ENCODE data around the gene MEGF10.

DNA sequence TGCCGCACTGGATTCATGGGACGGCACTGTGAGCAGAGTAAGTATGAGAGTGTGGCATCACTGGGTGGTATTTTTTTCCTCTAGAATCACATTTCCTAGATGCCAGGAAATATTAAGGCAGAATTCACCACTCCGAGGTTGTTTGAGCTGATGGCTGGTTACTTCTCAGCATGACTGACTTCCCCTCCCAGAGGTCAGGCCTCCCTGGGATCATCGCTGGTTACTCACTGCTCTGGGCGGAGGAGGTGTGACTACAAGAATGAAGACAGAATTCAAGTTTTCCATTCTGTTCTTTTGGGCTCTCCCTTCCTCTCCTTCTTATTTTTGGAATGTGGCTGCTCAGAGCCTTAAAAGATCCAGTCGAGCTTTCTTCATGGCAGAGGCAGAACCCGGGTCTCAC, 150.2 kb downstream of the MEGF10 start:
- TF ChIP-seq HDGF (IDR thresholded peaks at IDR 0.05; ENCODE audit: borderline replicate concordance) (no peak), ELF4 (IDR thresholded peaks at IDR 0.05) (no peak), ZNF384 (IDR thresholded peaks at IDR 0.05) (no peak)

Data from HEK293T (cell line).